SH-SY5Y (cell line): Measurements from ENCODE around the gene AGAP1.
A peak's percentile ranks its signal among the peaks of the same experiment; 100 is the strongest.

Source experiments
- GATA2 ChIP-seq: IDR thresholded peaks from 2 replicates; pipeline ENCODE4 v1.6.1; 2011; ENCODE audit warnings: mild to moderate bottlenecking, low read depth, low read length
- GATA3 ChIP-seq: IDR thresholded peaks from 2 replicates; pipeline ENCODE4 v1.6.1; 2011; ENCODE audit warnings: low read depth, mild to moderate bottlenecking, low read length, moderate library complexity

Gene AGAP1

GRCh38 chr2:235729557-235729947 lies 235.7 kb downstream of the AGAP1 start:
- no peak for TF ChIP-seq GATA3
- no peak for TF ChIP-seq GATA2

DNA sequence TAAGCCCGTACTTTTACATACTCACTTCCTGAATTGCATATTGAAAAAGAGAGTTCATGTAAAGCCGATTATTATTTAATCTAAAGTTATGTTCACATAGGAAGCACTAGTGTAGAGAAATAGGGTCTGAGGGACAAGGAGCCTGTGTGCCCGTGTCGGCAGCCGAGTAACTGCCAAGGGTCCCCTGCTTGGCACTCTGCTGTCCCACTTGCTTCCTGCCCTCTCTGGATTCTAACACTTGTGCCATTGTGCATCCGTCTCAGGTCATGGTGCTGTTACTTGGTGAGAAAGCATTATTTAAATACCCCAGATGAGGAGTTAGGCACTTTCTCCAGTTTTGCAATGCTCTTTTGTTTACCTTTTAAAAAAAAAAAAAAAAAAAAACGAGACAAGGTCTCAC lies 236.3 kb downstream of the AGAP1 start:
- TF ChIP-seq GATA2 (no peak), GATA3 (no peak)

- no peak for TF ChIP-seq GATA3
- no peak for TF ChIP-seq GATA2
Measured at GRCh38 chr2:235733761-235734160, 239.9 kb downstream of the AGAP1 start.

- no peak for TF ChIP-seq GATA2
- no peak for TF ChIP-seq GATA3
Measured at GRCh38 chr2:235734168-235734567, 240.3 kb downstream of the AGAP1 start.

GRCh38 chr2:235734688-235735231 lies 240.9 kb downstream of the AGAP1 start:
- TF ChIP-seq GATA2 (no peak), GATA3 (no peak)

- no peak for TF ChIP-seq GATA3
- TF ChIP-seq GATA2: no peak
Measured at GRCh38 chr2:235737396-235737795, 243.6 kb downstream of the AGAP1 start.

DNA sequence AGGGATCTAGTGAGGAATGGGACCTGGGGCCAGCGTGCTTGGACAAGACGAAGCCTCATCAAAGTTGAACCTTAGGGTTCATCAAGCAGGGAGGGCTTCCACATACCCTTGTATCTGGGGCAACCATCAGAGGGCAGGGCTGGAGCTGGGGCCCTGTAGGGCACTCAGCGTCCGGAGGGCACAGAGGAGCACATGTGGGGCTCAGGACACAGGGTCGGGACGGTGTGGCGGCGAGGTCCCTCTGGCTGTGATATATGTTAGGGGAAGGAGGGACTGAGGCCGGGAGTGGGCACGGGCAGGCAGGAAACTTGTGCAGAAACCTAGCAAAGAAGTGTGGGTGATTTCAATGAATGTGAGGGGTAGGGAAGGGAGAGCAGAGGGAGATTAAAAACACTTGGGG lies 244.0 kb downstream of the AGAP1 start:
- TF ChIP-seq GATA2: no peak
- TF ChIP-seq GATA3: no peak

GRCh38 chr2:235739704-235740415 lies 246.0 kb downstream of the AGAP1 start:
- TF ChIP-seq GATA2 (no peak), GATA3 (no peak)

DNA sequence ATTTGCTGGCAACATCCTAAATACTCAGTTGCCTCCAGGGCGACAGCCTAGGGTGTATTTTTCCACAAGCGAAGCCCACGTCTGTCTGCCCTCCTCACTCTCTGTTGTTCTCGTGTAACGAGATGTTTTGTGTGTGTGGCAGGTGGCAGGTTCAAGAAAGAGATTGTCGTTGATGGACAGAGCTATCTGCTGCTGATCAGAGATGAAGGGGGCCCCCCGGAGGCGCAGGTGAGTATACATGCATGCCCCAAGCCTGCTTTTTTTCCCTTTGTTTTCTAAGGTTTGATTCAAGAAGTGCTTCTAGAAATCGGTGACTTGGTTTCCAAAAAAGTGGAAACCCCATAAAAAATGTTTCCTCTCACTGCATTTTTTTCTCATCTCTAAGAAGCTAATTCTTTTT lies 247.0 kb downstream of the AGAP1 start:
- no peak for TF ChIP-seq GATA3
- TF ChIP-seq GATA2: peak; percentile 56; the same call in 1 of the 2 replicates

- TF ChIP-seq GATA3 (no peak), GATA2 (no peak)
Measured at GRCh38 chr2:235744161-235744560, 250.3 kb downstream of the AGAP1 start.

GRCh38 chr2:235745597-235745996 lies 251.8 kb downstream of the AGAP1 start:
- TF ChIP-seq GATA2 (no peak), GATA3 (no peak)

DNA sequence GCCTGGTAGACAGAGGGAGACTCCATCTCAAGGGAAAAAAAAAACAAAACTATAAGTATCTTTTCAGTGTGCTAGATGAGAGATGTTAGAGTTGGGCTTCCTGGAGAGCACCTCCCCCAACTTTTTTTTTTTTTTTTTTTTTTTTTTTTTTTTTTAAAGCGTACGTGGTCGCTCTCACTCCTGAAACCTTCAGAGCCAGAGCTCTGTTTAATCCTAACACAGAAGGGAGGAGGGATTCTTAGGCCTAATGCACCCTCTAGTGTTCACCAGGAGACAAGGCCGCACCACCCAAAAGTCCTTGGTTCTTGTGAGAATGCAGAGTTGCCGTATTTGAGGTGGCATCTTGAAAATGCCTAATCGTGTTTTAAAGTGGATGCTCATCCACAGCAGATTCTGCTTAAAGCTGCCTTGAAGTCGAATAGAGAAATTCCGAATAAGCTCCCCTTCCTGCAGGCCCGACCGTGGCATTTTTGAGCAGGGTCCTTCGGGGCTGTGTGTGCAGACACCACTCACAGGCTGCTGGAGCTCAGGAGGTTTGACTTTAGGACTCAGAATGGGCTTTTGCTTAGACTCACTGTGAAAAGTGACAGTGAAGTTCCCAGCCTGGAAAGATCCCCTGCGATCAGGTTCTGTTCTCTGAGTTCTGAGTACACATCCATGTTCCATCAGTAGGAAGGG lies 252.6 kb downstream of the AGAP1 start:
- TF ChIP-seq GATA3 (no peak), GATA2 (no peak)

GRCh38 chr2:235747001-235747785 lies 253.3 kb downstream of the AGAP1 start:
- TF ChIP-seq GATA2 (no peak), GATA3 (no peak)

DNA sequence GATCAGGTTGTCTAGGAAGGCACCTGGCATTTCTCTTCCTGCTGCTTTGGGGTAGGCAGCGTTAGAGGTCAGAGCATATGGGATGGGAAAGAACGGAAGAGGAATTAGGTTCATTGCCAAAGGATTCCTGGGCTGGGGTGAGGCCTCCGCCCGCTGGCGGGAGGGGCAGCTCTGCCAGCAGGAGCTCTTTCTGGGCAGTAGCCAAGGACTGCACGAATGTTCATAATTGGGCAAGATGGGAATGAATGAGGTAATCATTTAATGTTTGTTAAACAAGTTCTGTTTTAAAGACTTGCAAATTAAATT lies 253.9 kb downstream of the AGAP1 start:
- TF ChIP-seq GATA2 (no peak), GATA3 (no peak)

DNA sequence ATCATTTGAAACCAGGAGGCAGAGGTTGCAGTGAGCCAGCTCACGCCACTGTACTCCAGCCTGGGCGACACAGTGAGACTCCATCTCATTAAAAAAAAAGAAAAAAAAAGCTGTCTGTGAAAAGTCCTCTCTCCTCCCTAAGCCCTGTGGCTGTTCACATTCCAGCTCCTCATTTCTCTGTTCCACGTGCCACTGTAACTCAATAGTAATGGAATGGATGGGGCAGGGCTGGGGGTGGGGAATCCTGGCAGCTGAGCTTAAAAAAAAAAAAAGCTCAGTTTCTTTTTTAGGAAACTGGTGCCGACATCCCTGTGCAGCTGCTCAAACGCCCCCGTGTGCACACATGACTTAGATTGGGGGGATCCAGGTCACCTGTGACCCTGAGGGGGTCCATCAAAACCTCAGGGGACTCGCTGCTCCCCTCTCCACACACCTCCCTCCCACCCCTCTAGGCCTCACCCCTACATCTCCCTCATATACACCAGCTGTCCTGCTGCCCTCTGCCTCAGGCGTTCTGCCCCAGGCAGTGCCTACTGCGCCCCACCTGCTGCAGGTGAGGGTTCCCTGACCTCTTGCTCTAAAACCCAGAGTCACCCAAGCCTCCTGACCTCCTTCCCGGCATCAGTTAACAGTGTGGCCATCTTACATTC lies 255.4 kb downstream of the AGAP1 start:
- TF ChIP-seq GATA2 (no peak), GATA3 (no peak)
